HCT116 (cell line): ENCODE results near the gene GALNT17. TPM values are rescaled to one million over a fixed set of nuclear protein-coding genes. Genes with fewer than 3 reads are reported as not detected.
"Not testable (repeated sequence)": the region's sequence is repeated elsewhere in the genome, so short reads cannot be mapped to it uniquely, and the experiment has no call there.

Experiments used
- ATAC-seq: fragments of 200-7000 bp; cut with Tn5 transposase; 2 replicates; pipeline ENCODE4 v1.9.1; 2020; ENCODE audit warnings: mild to moderate bottlenecking, moderate library complexity
- BruUV-seq: library from RNA; stranded (reverse); fragments of 400-500 nt; replicated peaks from 2 replicates; lab custom pipeline; 2021; lab: Mats Ljungman, UMichigan
- CTCF ChIA-PET: fragments of 300-600 bp; sonication (Branson Sonifier 250); formaldehyde crosslinking; loops from one replicate; lab custom pipeline; 2021; ENCODE audit warnings: antibody characterized with exemption; lab: Charles Lee
- POLR2A ChIA-PET: fragments of 300-600, 350-600 bp; sonication (Branson Sonifier 250); formaldehyde crosslinking; loops from one replicate; lab custom pipeline; 2021; ENCODE audit warnings: antibody characterized with exemption; lab: Charles Lee
- RAD21 ChIA-PET, 2 experiments: fragments of 300-600 bp; sonication (Branson Sonifier 250); formaldehyde crosslinking; loops; one replicate each; lab custom pipeline; 2023; ENCODE audit warnings: low total read pairs in 2 of 2; ENCODE audit not compliant: uncharacterized antibody in 2 of 2, unreplicated experiment in 2 of 2, low non-redundant PET in 1 of 2; lab: Charles Lee
- DNase-seq: peaks from one replicate; pipeline ENCODE4 v3.0.0-alpha.2; 2010; ENCODE audit warnings: low read depth, low spot score
- H2AFZ ChIP-seq: fragments of 200-600 bp; shearing (Covaris generic), sonication (generic); 2 replicates; pipeline ENCODE4 v1.6.1; 2017; ENCODE audit warnings: low read depth, mixed run types, mixed read lengths, antibody characterized with exemption, low read length; ENCODE audit not compliant: poor library complexity, severe bottlenecking
- H3K27ac ChIP-seq: 2 replicates; pipeline ENCODE4 v1.5.1; 2012; ENCODE audit warnings: low read depth, low read length
- H3K27me3 ChIP-seq: fragments of 200-600 bp; sonication (generic); 2 replicates; pipeline ENCODE4 v1.6.1; 2016; ENCODE audit warnings: mixed run types, low read length, mixed read lengths; ENCODE audit not compliant: insufficient read depth
- H3K36me3 ChIP-seq, 2 experiments: fragments of 200-500 bp in 1 of 2; fragments of 200-600 bp in 1 of 2; sonication (Bioruptor generic) in 1 of 2; sonication (generic) in 1 of 2; 2 replicates each; pipeline versions ENCODE4 v1.5.1 to v1.6.1; 2014 to 2016; ENCODE audit warnings: low read length in 2 of 2, inconsistent platforms in 1 of 2, mixed read lengths in 1 of 2, mixed run types in 1 of 2; ENCODE audit not compliant: insufficient read depth in 2 of 2, control insufficient read depth in 1 of 2
- H3K4me1 ChIP-seq, 2 experiments: fragments of 200-600 bp in 1 of 2; sonication (generic) in 1 of 2; 2 replicates each; pipeline versions ENCODE4 v1.5.1 to v1.6.1; 2012 to 2017; ENCODE audit warnings: low read length in 2 of 2, inconsistent platforms in 1 of 2, mild to moderate bottlenecking in 1 of 2, mixed read lengths in 1 of 2, mixed run types in 1 of 2, moderate library complexity in 1 of 2; ENCODE audit not compliant: insufficient read depth in 2 of 2, control insufficient read depth in 1 of 2
- H3K4me2 ChIP-seq: fragments of 200-600 bp; sonication (generic); 2 replicates; pipeline ENCODE4 v1.6.1; 2017; ENCODE audit warnings: mixed run types, low read length, mixed read lengths
- H3K4me3 ChIP-seq, 2 experiments: fragments of 200-600 bp in 1 of 2; sonication (generic) in 1 of 2; replicated peaks in 1 of 2; 2 replicates each; pipeline ENCODE4 v1.5.1; 2011 to 2016; ENCODE audit warnings: low read length in 2 of 2, control low read depth in 1 of 2, low read depth in 1 of 2, mild to moderate bottlenecking in 1 of 2, mixed read lengths in 1 of 2, mixed run types in 1 of 2
- H3K79me2 ChIP-seq: fragments of 200-600 bp; sonication (generic); 2 replicates; pipeline ENCODE4 v1.6.1; 2017; ENCODE audit warnings: mild to moderate bottlenecking, mixed run types, low read length, moderate library complexity, mixed read lengths; ENCODE audit not compliant: insufficient read depth
- H3K9ac ChIP-seq: fragments of 200-600 bp; sonication (generic); 2 replicates; pipeline ENCODE4 v1.6.1; 2016; ENCODE audit warnings: low read length, mixed read lengths
- H3K9me2 ChIP-seq: fragments of 200-600 bp; sonication (generic), shearing (Covaris generic); 2 replicates; pipeline ENCODE4 v1.6.1; 2017; ENCODE audit warnings: mixed run types, mild to moderate bottlenecking, moderate library complexity; ENCODE audit not compliant: insufficient read depth
- H3K9me3 ChIP-seq, 2 experiments: fragments of 200-500 bp in 1 of 2; fragments of 200-600 bp in 1 of 2; sonication (Bioruptor generic) in 1 of 2; sonication (generic) in 1 of 2; 2 replicates each; pipeline ENCODE4 v1.6.1; 2014 to 2017; ENCODE audit warnings: low read length in 2 of 2, mixed read lengths in 2 of 2, inconsistent platforms in 1 of 2, low read depth in 1 of 2, mild to moderate bottlenecking in 1 of 2, mixed run types in 1 of 2, moderate library complexity in 1 of 2; ENCODE audit not compliant: control insufficient read depth in 1 of 2, insufficient read depth in 1 of 2
- H4K20me1 ChIP-seq: fragments of 200-600 bp; sonication (generic), shearing (Covaris generic); 2 replicates; pipeline ENCODE4 v1.6.1; 2017; ENCODE audit warnings: mixed run types, mild to moderate bottlenecking, moderate library complexity; ENCODE audit not compliant: insufficient read depth
- EZH2 ChIP-seq: fragments of 200-600 bp; sonication (generic); IDR thresholded peaks from 2 replicates; pipeline ENCODE4 v1.6.1; 2017; ENCODE audit warnings: antibody characterized with exemption, mixed run types
- JUND ChIP-seq: IDR thresholded peaks from 2 replicates; pipeline ENCODE4 v1.6.1; 2012
- POLR2A ChIP-seq: IDR thresholded peaks from 2 replicates; pipeline ENCODE4 v1.7.0; 2011; ENCODE audit warnings: borderline replicate concordance; ENCODE audit not compliant: insufficient read depth, insufficient read length; ENCODE audit errors: extremely low read depth
- SP1 ChIP-seq: IDR thresholded peaks from 2 replicates; pipeline ENCODE4 v1.6.1; 2012; ENCODE audit warnings: low read depth
- YY1 ChIP-seq: IDR thresholded peaks from 2 replicates; pipeline ENCODE4 v1.6.1; 2011; ENCODE audit warnings: low read length, low read depth, moderate library complexity, mild to moderate bottlenecking; ENCODE audit not compliant: insufficient replicate concordance; ENCODE audit errors: extremely low read depth
- ZFX ChIP-seq: fragments of 450-650 bp; IDR thresholded peaks from 2 replicates; pipeline ENCODE4 v1.6.1; 2017
- intact Hi-C: fragments of 100-400 bp; cut with micrococcal nuclease; formaldehyde crosslinking; loops from 2 replicates; pipeline ENCODE4 v1.10.0; 2022
- total RNA-seq: library from RNA; stranded (reverse); gene quantifications from one replicate; pipeline ENCODE4 v1.2.1, GENCODE V29; 2021; ENCODE audit not compliant: unreplicated experiment

Gene GALNT17
- total RNA-seq, 1 experiment from 2014 or later: not detected

DNA sequence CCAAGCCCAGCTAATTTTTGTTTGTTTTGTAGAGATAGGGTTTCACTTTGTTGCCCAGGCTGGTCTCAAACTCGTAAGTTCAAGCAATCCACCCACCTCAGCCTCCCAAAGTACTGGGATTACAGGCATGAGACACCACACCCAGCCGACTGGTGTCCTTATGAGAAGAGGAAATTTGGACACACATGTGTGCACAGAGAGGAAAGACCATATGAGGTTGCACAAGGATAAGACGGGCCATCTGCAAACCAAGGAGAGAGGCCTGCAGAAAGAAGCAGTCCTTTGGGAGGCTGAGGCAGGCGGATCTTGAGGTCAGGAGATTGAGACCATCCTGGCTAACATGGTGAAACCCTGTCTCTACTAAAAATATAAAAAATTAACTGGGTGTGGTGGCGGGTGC is 130.9 kb downstream of the GALNT17 start:
- POLR2A ChIA-PET, CTCF ChIA-PET, BruUV-seq, H3K4me1 ChIP-seq, H4K20me1 ChIP-seq, H2AFZ ChIP-seq, H3K9ac ChIP-seq, H3K36me3 ChIP-seq, H3K79me2 ChIP-seq, RAD21 ChIA-PET, H3K27me3 ChIP-seq, DNase-seq, ATAC-seq, H3K27ac ChIP-seq, H3K9me2 ChIP-seq, intact Hi-C loops, H3K4me3 ChIP-seq, H3K4me2 ChIP-seq: not testable (repeated sequence)
- H3K9me3 ChIP-seq: peaks cover 5 to 22% of the 10 kb centered on the region in 2 experiments; a peak in 2 of 4 replicates

DNA sequence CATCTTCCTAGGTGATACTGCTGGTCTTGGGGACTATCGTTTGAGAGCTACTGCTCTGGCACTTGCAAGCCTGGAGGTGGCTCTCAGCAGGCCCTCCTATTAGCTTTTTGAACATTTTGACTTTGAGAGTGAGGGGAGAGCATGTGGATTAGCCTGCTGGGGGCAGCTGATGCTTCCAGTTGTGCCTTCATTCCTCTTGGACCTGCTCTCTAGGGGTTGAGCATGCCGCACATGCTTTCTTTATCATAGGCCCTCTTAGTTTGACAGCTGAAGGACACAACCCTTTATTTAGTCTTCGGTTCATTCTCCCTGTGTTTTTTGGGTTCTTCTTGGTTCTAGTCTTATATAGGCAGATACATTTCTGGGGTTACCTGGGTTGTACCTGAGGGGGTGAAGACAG is 132.1 kb downstream of the GALNT17 start:
- no peak overlapping the region for H3K4me3 ChIP-seq
- peaks cover 5 to 26% of the 10 kb centered on the region in 2 experiments; a peak in 2 of 4 replicates for H3K9me3 ChIP-seq
- ATAC-seq: no peak
- BruUV-seq: no TSS peak
- RAD21 ChIA-PET: no interaction called here
- H3K9me2 ChIP-seq: no peaks in the 10 kb centered on the region
- H2AFZ ChIP-seq: no peak overlapping the region
- TF ChIP-seq SP1 (no peak), POLR2A (no peak), YY1 (no peak), JUND (no peak), EZH2 (no peak), ZFX (no peak)
- TF ChIP-seq, all 23 proteins: peak for 0
- intact Hi-C loops: no loop called here
- ChIA-PET CTCF (no interaction called here), POLR2A (no interaction called here)
- Histone ChIP-seq H3K36me3 (no peaks in the 10 kb centered on the region), H4K20me1 (no peaks in the 10 kb centered on the region), H3K79me2 (no peaks in the 10 kb centered on the region), H3K27me3 (no peaks in the 10 kb centered on the region), H3K4me2 (no peak overlapping the region), H3K27ac (no peak overlapping the region), H3K9ac (no peak overlapping the region), H3K4me1 (no peaks in the 10 kb centered on the region)
- DNase-seq: no peak
